Fibroblast of skin of back (primary cell): ENCODE measurements around the gene CTU1.

ENCODE experiments used
- DNase-seq: peaks from one replicate; pipeline ENCODE4 v3.0.0-alpha.2; 2013

CTU1 gene

GRCh38 chr19:51081476-51081875, 26.7 kb downstream of the CTU1 start:
- no peak for DNase-seq

- DNase-seq = no peak
Measured at GRCh38 chr19:51079481-51080110, 28.6 kb downstream of the CTU1 start.

- DNase-seq = no peak
Measured at GRCh38 chr19:51078731-51079130, 29.5 kb downstream of the CTU1 start.

GRCh38 chr19:51078104-51078503, 30.1 kb downstream of the CTU1 start:
- no peak for DNase-seq

GRCh38 chr19:51076631-51077213, 31.5 kb downstream of the CTU1 start:
- no peak for DNase-seq

GRCh38 chr19:51075998-51076397, 32.2 kb downstream of the CTU1 start:
- no peak for DNase-seq

- DNase-seq = no peak
Measured at GRCh38 chr19:51071095-51071405, 37.2 kb downstream of the CTU1 start.

GRCh38 chr19:51070334-51071094, 37.7 kb downstream of the CTU1 start:
- no peak for DNase-seq

GRCh38 chr19:51066393-51067186, 41.6 kb downstream of the CTU1 start:
- no peak for DNase-seq

- no peak for DNase-seq
Measured at GRCh38 chr19:51065221-51065960, 42.8 kb downstream of the CTU1 start.

GRCh38 chr19:51064534-51065220, 43.5 kb downstream of the CTU1 start, which contains the start of gene KLK13:
KLK13 (minus strand) TSS chr19:51065092; CDS start chr19:51065067, 25 bp downstream.
- no peak for DNase-seq

GRCh38 chr19:51063664-51064063, 44.5 kb downstream of the CTU1 start:
- no peak for DNase-seq

- no peak for DNase-seq
Measured at GRCh38 chr19:51060973-51061372, 47.2 kb downstream of the CTU1 start.

GRCh38 chr19:51060336-51060735, 47.9 kb downstream of the CTU1 start:
- no peak for DNase-seq

GRCh38 chr19:51059715-51060114, 48.5 kb downstream of the CTU1 start:
- no peak for DNase-seq

GRCh38 chr19:51055866-51056265, 52.3 kb downstream of the CTU1 start:
- no peak for DNase-seq
